A673 (cell line): ENCODE results near the gene PDGFB.

Experiments
- EZH2 ChIP-seq: fragments of 200-600 bp; sonication (generic); IDR thresholded peaks from 2 replicates; pipeline ENCODE4 v1.6.1; 2017; ENCODE audit warnings: borderline replicate concordance, low read depth, mild to moderate bottlenecking, mixed read lengths, antibody characterized with exemption, low read length; ENCODE audit not compliant: poor library complexity, severe bottlenecking
- TF ChIP-seq, protein P1 (sequence below): fragments of 300-800, 200-600 bp; sonication (generic); conservative IDR thresholded peaks from 2 replicates; pipeline ENCODE4 v1.5.1; 2017; ENCODE audit warnings: low read depth, mild to moderate bottlenecking, antibody characterized with exemption, low read length, moderate library complexity, mixed read lengths

DNA sequence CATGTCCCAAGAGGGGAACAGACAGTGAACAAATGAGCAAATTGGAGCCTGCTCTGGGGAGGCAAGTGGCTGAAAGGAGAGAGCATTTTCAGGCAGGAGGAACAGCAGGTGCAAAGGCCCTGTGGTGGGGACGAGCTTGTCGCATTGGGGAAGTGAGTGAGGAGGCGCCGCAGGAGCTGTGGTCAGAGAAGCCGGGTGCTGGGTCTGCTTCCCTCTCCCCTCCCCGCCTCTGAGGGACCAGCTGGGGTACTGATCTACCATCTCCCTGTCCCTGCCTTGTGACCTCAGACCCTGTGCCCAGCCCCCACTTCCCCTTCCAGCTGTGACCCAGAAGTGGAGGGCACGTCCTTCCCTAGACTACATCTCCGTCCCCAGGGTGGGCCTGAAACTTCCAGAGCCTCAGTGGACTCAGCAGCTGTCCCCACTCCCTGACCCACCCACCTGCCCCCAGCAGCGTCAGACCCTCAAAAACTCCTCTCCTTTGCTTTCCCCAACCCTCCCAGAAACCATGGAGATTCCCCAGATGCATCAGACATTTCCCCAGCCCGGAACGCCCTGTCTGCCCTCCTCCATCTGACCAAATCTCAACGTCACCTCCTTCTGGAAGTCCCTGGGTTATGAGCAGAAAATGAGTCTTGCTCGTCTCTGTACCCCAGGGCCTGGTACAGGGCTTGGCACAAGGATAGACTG, 19.7 kb upstream of the PDGFB start:
- TF ChIP-seq, protein P1, sequence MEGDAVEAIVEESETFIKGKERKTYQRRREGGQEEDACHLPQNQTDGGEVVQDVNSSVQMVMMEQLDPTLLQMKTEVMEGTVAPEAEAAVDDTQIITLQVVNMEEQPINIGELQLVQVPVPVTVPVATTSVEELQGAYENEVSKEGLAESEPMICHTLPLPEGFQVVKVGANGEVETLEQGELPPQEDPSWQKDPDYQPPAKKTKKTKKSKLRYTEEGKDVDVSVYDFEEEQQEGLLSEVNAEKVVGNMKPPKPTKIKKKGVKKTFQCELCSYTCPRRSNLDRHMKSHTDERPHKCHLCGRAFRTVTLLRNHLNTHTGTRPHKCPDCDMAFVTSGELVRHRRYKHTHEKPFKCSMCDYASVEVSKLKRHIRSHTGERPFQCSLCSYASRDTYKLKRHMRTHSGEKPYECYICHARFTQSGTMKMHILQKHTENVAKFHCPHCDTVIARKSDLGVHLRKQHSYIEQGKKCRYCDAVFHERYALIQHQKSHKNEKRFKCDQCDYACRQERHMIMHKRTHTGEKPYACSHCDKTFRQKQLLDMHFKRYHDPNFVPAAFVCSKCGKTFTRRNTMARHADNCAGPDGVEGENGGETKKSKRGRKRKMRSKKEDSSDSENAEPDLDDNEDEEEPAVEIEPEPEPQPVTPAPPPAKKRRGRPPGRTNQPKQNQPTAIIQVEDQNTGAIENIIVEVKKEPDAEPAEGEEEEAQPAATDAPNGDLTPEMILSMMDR, result no peak
- no peak for TF ChIP-seq EZH2
